ENCODE results near the gene GPSM1.

DNA sequence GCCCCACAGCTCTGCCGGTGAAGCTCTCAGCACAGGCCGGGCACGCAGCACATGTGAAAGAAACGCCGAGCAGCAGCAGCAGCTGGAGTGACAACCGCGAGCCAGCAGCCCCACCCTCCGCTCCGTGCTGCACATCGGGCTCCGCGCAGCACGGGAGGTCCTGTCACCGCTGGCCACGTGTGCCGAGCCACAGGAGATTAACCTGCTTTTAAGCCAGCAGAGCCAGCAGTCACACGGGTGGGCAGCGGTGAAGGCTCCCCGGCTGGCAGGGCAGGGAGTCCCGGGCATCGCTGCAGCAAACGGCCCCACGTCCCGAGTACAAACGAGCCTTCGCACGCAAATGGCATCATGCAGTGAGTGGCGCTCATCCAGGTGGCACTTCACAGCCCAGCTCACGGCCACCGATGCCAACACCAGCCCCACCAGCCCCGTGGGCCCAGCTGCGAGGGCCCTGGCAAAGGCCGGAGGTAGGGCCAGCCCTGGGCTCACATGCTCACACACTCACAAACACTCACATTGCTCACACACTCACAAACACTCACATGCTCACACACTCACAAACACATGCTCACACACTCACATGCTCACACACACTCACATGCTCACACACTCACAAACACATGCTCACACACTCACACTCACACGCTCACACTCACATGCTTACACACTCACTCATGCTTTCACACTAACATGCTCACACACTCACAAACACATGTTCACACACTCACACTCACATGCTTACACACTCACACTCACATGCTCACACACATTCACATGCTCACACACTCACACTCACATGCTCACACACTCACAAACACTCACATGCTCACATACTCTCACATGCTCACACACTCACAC, 34.5 kb upstream of the GPSM1 start:
- TF ChIP-seq POLR2AphosphoS5 (IDR thresholded peaks at IDR 0.05; ENCODE audit: borderline replicate concordance, low read depth, low read length), result no peak
- TF ChIP-seq EZH2 (IDR thresholded peaks at IDR 0.05), result no peak
- TF ChIP-seq FOXP2 (optimal IDR thresholded peaks at IDR 0.05; ENCODE audit: control extremely low read depth, extremely low read length, insufficient read depth), result no peak
